ENCODE data around the gene ARFIP1.
A peak's percentile ranks its signal among the peaks of the same experiment; 100 is the strongest.

The ARFIP1 gene

GRCh38 chr4:152956650-152957436 lies 177.1 kb downstream of the ARFIP1 start:
- no peak overlapping the region for H3K4me3 ChIP-seq (ENCODE audit: low read length)
- peak; percentile 22 for DNase-seq (ENCODE audit: low read depth)
- no peak for TF ChIP-seq CTCF (IDR thresholded peaks at IDR 0.05; ENCODE audit: insufficient read depth, low read depth, low read length, missing control alignments)

GRCh38 chr4:152957437-152958171 lies 177.8 kb downstream of the ARFIP1 start:
- no peak for DNase-seq (ENCODE audit: low read depth)
- no peak for TF ChIP-seq CTCF (IDR thresholded peaks at IDR 0.05; ENCODE audit: insufficient read depth, low read depth, low read length, missing control alignments)
- no peak overlapping the region for H3K4me3 ChIP-seq (ENCODE audit: low read length)

- no peak overlapping the region for H3K4me3 ChIP-seq (ENCODE audit: low read length)
- DNase-seq (ENCODE audit: low read depth) = no peak
- no peak for TF ChIP-seq CTCF (IDR thresholded peaks at IDR 0.05; ENCODE audit: insufficient read depth, low read depth, low read length, missing control alignments)
Observed at GRCh38 chr4:152959080-152959479, 179.3 kb downstream of the ARFIP1 start.

- DNase-seq (ENCODE audit: low read depth) = no peak
- TF ChIP-seq CTCF (IDR thresholded peaks at IDR 0.05; ENCODE audit: insufficient read depth, low read depth, low read length, missing control alignments) = no peak
- no peak overlapping the region for H3K4me3 ChIP-seq (ENCODE audit: low read length)
Observed at GRCh38 chr4:152960082-152960481, 180.3 kb downstream of the ARFIP1 start.

GRCh38 chr4:152961014-152961772 lies 181.4 kb downstream of the ARFIP1 start:
- no peak overlapping the region for H3K4me3 ChIP-seq (ENCODE audit: low read length)
- DNase-seq (ENCODE audit: low read depth) = no peak
- TF ChIP-seq CTCF (IDR thresholded peaks at IDR 0.05; ENCODE audit: insufficient read depth, low read depth, low read length, missing control alignments) = no peak

- no peak for DNase-seq (ENCODE audit: low read depth)
- TF ChIP-seq CTCF (IDR thresholded peaks at IDR 0.05; ENCODE audit: insufficient read depth, low read depth, low read length, missing control alignments) = no peak
- no peak overlapping the region for H3K4me3 ChIP-seq (ENCODE audit: low read length)
Observed at GRCh38 chr4:152961773-152962115, 182.0 kb downstream of the ARFIP1 start.
